NK-92 treated with Interleukin-12 subunit alpha and Interleukin-12 subunit beta, amount 100 ng/mL, for 24 hours (cell line): ENCODE results near the gene SLC7A7.
"Not testable (repeated sequence)": the region's sequence is repeated elsewhere in the genome, so short reads cannot be mapped to it uniquely, and the experiment has no call there.

Source experiments
- DNase-seq: peaks from one replicate; lab custom pipeline; 2025; lab: John Stamatoyannopoulos, UW

The SLC7A7 gene

GRCh38 chr14:22820731-22821130 is 5.5 kb upstream of the SLC7A7 start:
- no peak for DNase-seq

- DNase-seq: no peak
Measured at GRCh38 chr14:22819151-22819988, 4.1 kb upstream of the SLC7A7 start.

- no peak for DNase-seq
Measured at GRCh38 chr14:22814373-22814772, 862 bp downstream of the SLC7A7 start.

- no peak for DNase-seq
Measured at GRCh38 chr14:22813145-22813544, 2.1 kb downstream of the SLC7A7 start.

- no peak for DNase-seq
Measured at GRCh38 chr14:22812744-22813143, 2.5 kb downstream of the SLC7A7 start.

GRCh38 chr14:22811722-22812121 is 3.5 kb downstream of the SLC7A7 start:
- DNase-seq: no peak

- no peak for DNase-seq
Measured at GRCh38 chr14:22808388-22809209, 6.6 kb downstream of the SLC7A7 start.

GRCh38 chr14:22807432-22808087 is 7.7 kb downstream of the SLC7A7 start:
- DNase-seq: no peak

GRCh38 chr14:22805235-22805634 is 10.0 kb downstream of the SLC7A7 start:
- DNase-seq: not testable (repeated sequence)

GRCh38 chr14:22803687-22803974 is 11.6 kb downstream of the SLC7A7 start:
- DNase-seq: no peak

- no peak for DNase-seq
Measured at GRCh38 chr14:22802860-22803686, 12.2 kb downstream of the SLC7A7 start.

- DNase-seq: no peak
Measured at GRCh38 chr14:22801716-22802115, 13.5 kb downstream of the SLC7A7 start.

- DNase-seq: no peak
Measured at GRCh38 chr14:22800346-22800745, 14.9 kb downstream of the SLC7A7 start.

GRCh38 chr14:22798528-22798927 is 16.7 kb downstream of the SLC7A7 start:
- no peak for DNase-seq

GRCh38 chr14:22797017-22797917 is 18.0 kb downstream of the SLC7A7 start:
- no peak for DNase-seq

- DNase-seq: no peak
Measured at GRCh38 chr14:22796087-22796707, 19.0 kb downstream of the SLC7A7 start.

GRCh38 chr14:22794551-22794951 is 20.7 kb downstream of the SLC7A7 start:
- DNase-seq: no peak

GRCh38 chr14:22793976-22794375 is 21.3 kb downstream of the SLC7A7 start:
- no peak for DNase-seq

- DNase-seq: not testable (repeated sequence)
Measured at GRCh38 chr14:22793550-22793949, 21.7 kb downstream of the SLC7A7 start.

- no peak for DNase-seq
Measured at GRCh38 chr14:22792158-22792557, 23.1 kb downstream of the SLC7A7 start.
